Astrocyte (in vitro differentiated cells and primary cell): Measurements from ENCODE around the gene PCDH8.

Experiments used
- EZH2 ChIP-seq: IDR thresholded peaks from 2 replicates; pipeline ENCODE4 v1.6.1; 2012; ENCODE audit warnings: mild to moderate bottlenecking, low read length, inconsistent platforms; ENCODE audit not compliant: insufficient read depth
- TF ChIP-seq, protein P1 (sequence below): IDR thresholded peaks from 2 replicates; pipeline ENCODE4 v1.5.1; 2011; ENCODE audit warnings: low read depth, mild to moderate bottlenecking, inconsistent platforms, low read length, moderate library complexity; ENCODE audit not compliant: insufficient read depth

DNA sequence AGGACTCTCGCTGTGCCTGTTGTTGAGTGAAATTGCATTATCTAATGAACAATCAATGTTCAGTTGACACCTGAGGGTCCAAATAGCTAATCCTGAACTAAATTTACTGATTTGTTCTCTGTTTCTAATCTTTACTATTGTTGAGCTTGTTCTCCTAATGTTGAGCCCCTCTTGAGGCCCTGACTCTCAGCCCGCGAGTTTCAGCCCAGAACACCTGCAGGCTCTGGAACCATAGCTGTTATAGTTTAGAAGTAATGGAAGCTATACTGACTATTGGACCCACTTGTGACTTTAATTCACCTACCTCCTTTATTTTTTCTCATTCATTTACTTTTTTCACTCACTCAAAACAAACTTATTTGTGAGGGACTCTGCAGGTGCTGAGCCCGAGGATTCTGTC lies 20.6 kb upstream of the PCDH8 start:
- TF ChIP-seq, protein P1, sequence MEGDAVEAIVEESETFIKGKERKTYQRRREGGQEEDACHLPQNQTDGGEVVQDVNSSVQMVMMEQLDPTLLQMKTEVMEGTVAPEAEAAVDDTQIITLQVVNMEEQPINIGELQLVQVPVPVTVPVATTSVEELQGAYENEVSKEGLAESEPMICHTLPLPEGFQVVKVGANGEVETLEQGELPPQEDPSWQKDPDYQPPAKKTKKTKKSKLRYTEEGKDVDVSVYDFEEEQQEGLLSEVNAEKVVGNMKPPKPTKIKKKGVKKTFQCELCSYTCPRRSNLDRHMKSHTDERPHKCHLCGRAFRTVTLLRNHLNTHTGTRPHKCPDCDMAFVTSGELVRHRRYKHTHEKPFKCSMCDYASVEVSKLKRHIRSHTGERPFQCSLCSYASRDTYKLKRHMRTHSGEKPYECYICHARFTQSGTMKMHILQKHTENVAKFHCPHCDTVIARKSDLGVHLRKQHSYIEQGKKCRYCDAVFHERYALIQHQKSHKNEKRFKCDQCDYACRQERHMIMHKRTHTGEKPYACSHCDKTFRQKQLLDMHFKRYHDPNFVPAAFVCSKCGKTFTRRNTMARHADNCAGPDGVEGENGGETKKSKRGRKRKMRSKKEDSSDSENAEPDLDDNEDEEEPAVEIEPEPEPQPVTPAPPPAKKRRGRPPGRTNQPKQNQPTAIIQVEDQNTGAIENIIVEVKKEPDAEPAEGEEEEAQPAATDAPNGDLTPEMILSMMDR = no peak
- TF ChIP-seq EZH2 = no peak
